Kidney epithelial cell (primary cell): Measurements from ENCODE around the gene RASIP1. TPM values are rescaled to one million over a fixed set of nuclear protein-coding genes. Genes with fewer than 3 reads are reported as not detected.

ENCODE experiments used
- DNase-seq: peaks from one replicate; pipeline ENCODE4 v3.0.0-alpha.2; 2010; ENCODE audit warnings: low read depth
- H3K27me3 ChIP-seq: 2 replicates; pipeline ENCODE4 v1.6.0; 2011; ENCODE audit warnings: low read length; ENCODE audit not compliant: control insufficient read depth, insufficient read depth
- H3K36me3 ChIP-seq: 2 replicates; pipeline ENCODE4 v1.5.1; 2011; ENCODE audit warnings: low read length; ENCODE audit not compliant: control insufficient read depth, insufficient read depth
- H3K4me3 ChIP-seq: 2 replicates; pipeline ENCODE4 v1.5.1; 2011; ENCODE audit warnings: low read depth, mild to moderate bottlenecking, control low read depth, low read length
- CTCF ChIP-seq: IDR thresholded peaks from 2 replicates; pipeline ENCODE4 v1.5.1; 2011; ENCODE audit warnings: mild to moderate bottlenecking, moderate library complexity, low read length, control low read depth, inconsistent platforms; ENCODE audit not compliant: insufficient read depth, poor library complexity, severe bottlenecking
- total RNA-seq: library from RNA; depleted of rRNA; stranded (reverse); fragments of >200 nt; gene quantifications from 2 replicates; pipeline ENCODE4 v1.2.3, GENCODE V29; 2015

RASIP1 gene
- total RNA-seq, 1 donor from 2014 or later = 3.8 TPM

- peaks cover 14% of the 10 kb centered on the region for H3K27me3 ChIP-seq
- no peak for TF ChIP-seq CTCF
- DNase-seq = no peak
Observed at GRCh38 chr19:48738557-48739403, 1.6 kb downstream of the RASIP1 start.

GRCh38 chr19:48737360-48737998, 2.9 kb downstream of the RASIP1 start:
- Histone ChIP-seq H3K4me3 (no peak overlapping the region), H3K27me3 (peaks cover 14% of the 10 kb centered on the region), H3K36me3 (no peaks in the 10 kb centered on the region)
- TF ChIP-seq CTCF = no peak
- no peak for DNase-seq

More at GRCh38 chr19:48738557-48739403, 1.6 kb downstream of the RASIP1 start:
- H3K4me3 ChIP-seq = peak overlapping the region; percentile 31
- no peaks in the 10 kb centered on the region for H3K36me3 ChIP-seq

- peak overlapping the region; percentile 29 for H3K4me3 ChIP-seq
- peaks cover 10% of the 10 kb centered on the region for H3K27me3 ChIP-seq
- H3K36me3 ChIP-seq = no peaks in the 10 kb centered on the region
- no peak for DNase-seq
- no peak for TF ChIP-seq CTCF
Observed at GRCh38 chr19:48735031-48735615, 5.3 kb downstream of the RASIP1 start.

- no peak overlapping the region for H3K4me3 ChIP-seq
- DNase-seq = no peak
- no peaks in the 10 kb centered on the region for H3K36me3 ChIP-seq
- H3K27me3 ChIP-seq = peaks cover 5% of the 10 kb centered on the region
- no peak for TF ChIP-seq CTCF
Observed at GRCh38 chr19:48734625-48735024, 5.8 kb downstream of the RASIP1 start.

- DNase-seq = no peak
- no peaks in the 10 kb centered on the region for H3K27me3 ChIP-seq
- H3K36me3 ChIP-seq = no peaks in the 10 kb centered on the region
- TF ChIP-seq CTCF = no peak
- H3K4me3 ChIP-seq = no peak overlapping the region
Observed at GRCh38 chr19:48731452-48731851, 9.0 kb downstream of the RASIP1 start.
